Ascending aorta (tissue), 2 donors: ENCODE results near the gene TJP1. TPM values are rescaled to one million over a fixed set of nuclear protein-coding genes. Genes with fewer than 3 reads are reported as not detected.
A peak's percentile ranks its signal among the peaks of the same experiment; 100 is the strongest.
"Not testable (repeated sequence)": the region's sequence is repeated elsewhere in the genome, so short reads cannot be mapped to it uniquely, and the experiment has no call there.

Source experiments
- DNase-seq, 2 donors: peaks; one replicate each; pipeline ENCODE4 v3.0.0-alpha.2; 2019; ENCODE audit warnings: low spot score in 2 of 2
- H3K27ac ChIP-seq, 2 donors: fragments of 200-600 bp; sonication (generic); one replicate each; pipeline ENCODE4 v1.5.1; 2016 to 2017; ENCODE audit warnings: mild to moderate bottlenecking in 1 of 2
- H3K27me3 ChIP-seq: fragments of 200-600 bp; sonication (generic); one replicate; pipeline ENCODE4 v1.5.1; 2017
- H3K36me3 ChIP-seq, 2 donors: fragments of 200-600 bp; sonication (generic); one replicate each; pipeline ENCODE4 v1.5.1; 2016
- H3K4me1 ChIP-seq, 2 donors: fragments of 200-600 bp; sonication (generic); one replicate each; pipeline ENCODE4 v1.5.1; 2016 to 2017; ENCODE audit warnings: mild to moderate bottlenecking in 1 of 2
- H3K4me3 ChIP-seq, 2 donors: fragments of 200-600 bp; sonication (generic); one replicate each; pipeline ENCODE4 v1.5.1; 2016 to 2017; ENCODE audit warnings: mild to moderate bottlenecking in 1 of 2
- H3K9me3 ChIP-seq, 2 donors: fragments of 200-600 bp; sonication (generic); one replicate each; pipeline ENCODE4 v1.5.1; 2016
- intact Hi-C: fragments of 100-400 bp; cut with DNase I; formaldehyde crosslinking; loops from one replicate; pipeline ENCODE4 v1.15.1; 2023
- total RNA-seq: library from RNA; depleted of rRNA; stranded (reverse); fragments of >200 nt; gene quantifications from one replicate; pipeline ENCODE4 v1.1.0, GENCODE V29; 2016
- TF ChIP-seq, protein P1 (sequence below), 3 experiments: fragments of 200-600 bp in 2 of 3; fragments of 450-650 bp in 1 of 3; sonication (generic) in 2 of 3; IDR thresholded peaks; one replicate each; pipeline ENCODE4 v1.5.1; 2016 to 2019; ENCODE audit warnings: antibody characterized with exemption in 3 of 3, mild to moderate bottlenecking in 1 of 3, moderate library complexity in 1 of 3

The TJP1 gene
- total RNA-seq, 1 donor from 2014 or later, result 90.0 TPM

GRCh38 chr15:29677455-29677854 is 144.8 kb downstream of the TJP1 start:
- Histone ChIP-seq H3K4me3 (no peak overlapping the region), H3K9me3 (no peaks in the 10 kb centered on the region), H3K27me3 (no peaks in the 10 kb centered on the region), H3K27ac (no peak overlapping the region), H3K36me3 (no peaks in the 10 kb centered on the region), H3K4me1 (no peaks in the 10 kb centered on the region)
- DNase-seq, result peak in 1 of 2 donors; percentile 11
- TF ChIP-seq, protein P1, sequence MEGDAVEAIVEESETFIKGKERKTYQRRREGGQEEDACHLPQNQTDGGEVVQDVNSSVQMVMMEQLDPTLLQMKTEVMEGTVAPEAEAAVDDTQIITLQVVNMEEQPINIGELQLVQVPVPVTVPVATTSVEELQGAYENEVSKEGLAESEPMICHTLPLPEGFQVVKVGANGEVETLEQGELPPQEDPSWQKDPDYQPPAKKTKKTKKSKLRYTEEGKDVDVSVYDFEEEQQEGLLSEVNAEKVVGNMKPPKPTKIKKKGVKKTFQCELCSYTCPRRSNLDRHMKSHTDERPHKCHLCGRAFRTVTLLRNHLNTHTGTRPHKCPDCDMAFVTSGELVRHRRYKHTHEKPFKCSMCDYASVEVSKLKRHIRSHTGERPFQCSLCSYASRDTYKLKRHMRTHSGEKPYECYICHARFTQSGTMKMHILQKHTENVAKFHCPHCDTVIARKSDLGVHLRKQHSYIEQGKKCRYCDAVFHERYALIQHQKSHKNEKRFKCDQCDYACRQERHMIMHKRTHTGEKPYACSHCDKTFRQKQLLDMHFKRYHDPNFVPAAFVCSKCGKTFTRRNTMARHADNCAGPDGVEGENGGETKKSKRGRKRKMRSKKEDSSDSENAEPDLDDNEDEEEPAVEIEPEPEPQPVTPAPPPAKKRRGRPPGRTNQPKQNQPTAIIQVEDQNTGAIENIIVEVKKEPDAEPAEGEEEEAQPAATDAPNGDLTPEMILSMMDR (IDR thresholded peaks at IDR 0.05), result no peak
- intact Hi-C loops, result loop anchor here (10.0 kb wide), 2 partner anchors 247 to 1717 kb away; no protein-coding TSS in a partner anchor

DNA sequence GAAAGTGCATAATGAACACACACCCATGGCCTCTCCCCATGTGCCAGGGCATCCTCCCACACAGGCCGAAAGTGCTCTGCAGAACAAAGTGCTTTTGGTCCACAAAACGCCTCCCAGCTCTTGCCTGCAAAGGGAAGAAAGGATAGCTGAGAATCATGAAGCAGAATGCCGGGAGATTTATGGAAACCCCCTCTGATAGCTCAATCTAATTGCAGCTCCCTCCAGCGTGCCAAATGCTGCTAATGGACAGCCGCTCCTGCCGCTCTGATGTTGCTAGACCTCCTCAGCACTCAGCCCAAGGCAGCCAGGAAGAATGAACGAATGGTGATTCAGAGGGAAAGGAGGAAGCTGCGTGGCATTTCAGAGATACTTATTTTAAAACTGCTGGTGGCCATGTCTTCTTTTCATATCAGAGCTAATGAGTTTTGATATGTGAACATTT is 145.3 kb downstream of the TJP1 start:
- no peak overlapping the region for H3K4me3 ChIP-seq
- intact Hi-C loops, result loop anchor here (10.0 kb wide), 2 partner anchors 248 to 1718 kb away; no protein-coding TSS in a partner anchor
- TF ChIP-seq, protein P1 (IDR thresholded peaks at IDR 0.05), result no peak
- no peaks in the 10 kb centered on the region for H3K4me1 ChIP-seq
- no peaks in the 10 kb centered on the region for H3K9me3 ChIP-seq
- H3K27me3 ChIP-seq, result no peaks in the 10 kb centered on the region
- peak in 1 of 2 donors; percentile 37 for DNase-seq
- no peak overlapping the region for H3K27ac ChIP-seq
- H3K36me3 ChIP-seq, result no peaks in the 10 kb centered on the region

DNA sequence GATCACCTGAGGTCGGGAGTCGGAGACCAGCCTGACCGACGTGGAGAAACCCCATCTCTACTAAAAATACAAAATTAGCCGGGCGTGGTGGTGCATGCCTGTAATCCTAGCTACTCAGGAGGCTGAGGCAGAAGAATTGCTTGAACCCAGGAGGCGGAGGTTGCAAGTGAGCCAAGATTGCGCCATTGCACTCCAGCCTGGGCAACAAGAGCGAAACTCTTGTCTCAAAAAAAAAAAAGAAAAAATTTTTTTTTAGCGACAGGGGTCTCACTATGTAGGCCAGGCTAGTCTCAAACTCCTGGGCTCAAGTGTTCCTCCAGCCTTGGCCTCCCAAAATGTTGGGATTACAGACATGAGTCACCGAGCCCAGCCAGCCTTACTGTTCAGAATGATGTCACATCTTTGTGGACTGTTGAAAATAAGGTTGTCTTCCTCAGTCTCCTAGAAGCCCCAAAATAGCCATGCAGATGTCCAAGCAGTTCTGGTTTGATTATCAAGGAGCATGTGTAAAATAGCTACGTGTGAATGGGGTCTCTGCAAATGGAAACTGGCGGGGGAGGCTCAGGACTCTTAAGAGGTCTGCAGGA is 145.8 kb downstream of the TJP1 start:
- H3K9me3 ChIP-seq, H3K27me3 ChIP-seq, H3K4me3 ChIP-seq, H3K36me3 ChIP-seq, H3K27ac ChIP-seq, H3K4me1 ChIP-seq: not testable (repeated sequence)
- intact Hi-C loops, result loop anchor here (10.0 kb wide), 2 partner anchors 248 to 1718 kb away; no protein-coding TSS in a partner anchor
- peak in 1 of 2 donors; percentile 48 for DNase-seq

- DNase-seq, result peak in 1 of 2 donors; percentile 50
- intact Hi-C loops, result loop anchor here (10.0 kb wide), 2 partner anchors 249 to 1719 kb away; no protein-coding TSS in a partner anchor
Measured at GRCh38 chr15:29675791-29676301, 146.4 kb downstream of the TJP1 start.

GRCh38 chr15:29674661-29675533 is 147.4 kb downstream of the TJP1 start:
- H3K4me3 ChIP-seq, result peak overlapping the region; percentile 57 to 90
- H3K27me3 ChIP-seq, result no peaks in the 10 kb centered on the region
- peaks cover 0 to 3% of the 10 kb centered on the region in 2 donors for H3K4me1 ChIP-seq
- intact Hi-C loops, result loop anchor here (5.0 to 10.0 kb wide), 3 partner anchors 147 to 1720 kb away; partner anchors contain the start of gene TJP1
- no peaks in the 10 kb centered on the region for H3K36me3 ChIP-seq
- no peaks in the 10 kb centered on the region for H3K9me3 ChIP-seq
- TF ChIP-seq, protein P1 (IDR thresholded peaks at IDR 0.05), result no peak
- no peak overlapping the region for H3K27ac ChIP-seq
- DNase-seq, result peak in 1 of 2 donors; percentile 69

More at GRCh38 chr15:29675791-29676301, 146.4 kb downstream of the TJP1 start:
- H3K27me3 ChIP-seq, result no peaks in the 10 kb centered on the region
- TF ChIP-seq, protein P1 (IDR thresholded peaks at IDR 0.05), result no peak
- no peaks in the 10 kb centered on the region for H3K9me3 ChIP-seq
- peaks cover 0 to 3% of the 10 kb centered on the region in 2 donors for H3K4me1 ChIP-seq
- no peak overlapping the region for H3K27ac ChIP-seq
- no peaks in the 10 kb centered on the region for H3K36me3 ChIP-seq
- H3K4me3 ChIP-seq, result peak overlapping the region in 1 of 2 donors; percentile 90
